ENCODE results near the gene SLC38A4.
"Not testable (repeated sequence)": the region's sequence is repeated elsewhere in the genome, so short reads cannot be mapped to it uniquely, and the experiment has no call there.

Gene SLC38A4, protein sequence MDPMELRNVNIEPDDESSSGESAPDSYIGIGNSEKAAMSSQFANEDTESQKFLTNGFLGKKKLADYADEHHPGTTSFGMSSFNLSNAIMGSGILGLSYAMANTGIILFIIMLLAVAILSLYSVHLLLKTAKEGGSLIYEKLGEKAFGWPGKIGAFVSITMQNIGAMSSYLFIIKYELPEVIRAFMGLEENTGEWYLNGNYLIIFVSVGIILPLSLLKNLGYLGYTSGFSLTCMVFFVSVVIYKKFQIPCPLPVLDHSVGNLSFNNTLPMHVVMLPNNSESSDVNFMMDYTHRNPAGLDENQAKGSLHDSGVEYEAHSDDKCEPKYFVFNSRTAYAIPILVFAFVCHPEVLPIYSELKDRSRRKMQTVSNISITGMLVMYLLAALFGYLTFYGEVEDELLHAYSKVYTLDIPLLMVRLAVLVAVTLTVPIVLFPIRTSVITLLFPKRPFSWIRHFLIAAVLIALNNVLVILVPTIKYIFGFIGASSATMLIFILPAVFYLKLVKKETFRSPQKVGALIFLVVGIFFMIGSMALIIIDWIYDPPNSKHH

DNA sequence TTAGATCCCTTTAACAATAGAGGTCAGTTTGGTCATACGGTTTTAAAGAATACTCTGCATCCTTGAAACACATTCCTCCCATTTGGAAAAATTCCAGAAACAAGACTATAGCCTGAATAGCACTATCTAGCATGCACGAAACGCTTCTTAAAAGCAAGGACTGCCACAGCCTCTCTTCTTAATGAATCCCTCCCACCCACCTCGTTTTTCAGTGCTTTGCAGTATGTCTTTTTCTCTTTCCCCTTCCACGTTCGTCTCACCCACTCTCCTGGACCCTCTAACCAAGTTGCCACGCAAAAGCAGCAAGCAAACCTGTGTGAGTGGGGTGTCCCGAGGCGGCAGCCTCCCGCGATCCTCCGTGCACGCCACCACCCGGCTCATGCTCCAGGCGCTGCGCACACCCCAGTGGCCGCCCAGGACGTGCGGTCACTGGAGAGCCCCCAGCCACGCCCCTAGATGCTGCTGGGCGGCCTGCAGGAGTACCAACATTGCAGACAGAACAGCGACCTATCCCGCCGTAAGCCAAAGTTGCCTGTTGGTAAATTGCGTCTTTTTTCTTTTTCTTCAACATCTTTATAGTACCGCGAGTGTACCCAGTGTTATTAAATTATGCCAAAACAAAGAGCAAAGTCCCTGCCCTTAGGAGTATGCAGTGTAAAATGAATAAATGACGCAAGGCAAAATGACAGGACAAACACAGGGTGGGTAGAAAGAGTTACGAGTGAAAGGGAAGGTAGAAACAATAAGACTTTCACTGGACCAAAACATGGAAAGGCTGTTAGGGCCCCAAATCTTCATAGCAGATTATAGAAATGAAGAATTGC lies at the start of gene SLC38A4:
TSS of gene SLC38A4 (minus strand) at position 407 of the 824 bp plus-strand sequence. CDS start 32,926 bp downstream, outside the sequence.
- DNase-seq: no peak

DNA sequence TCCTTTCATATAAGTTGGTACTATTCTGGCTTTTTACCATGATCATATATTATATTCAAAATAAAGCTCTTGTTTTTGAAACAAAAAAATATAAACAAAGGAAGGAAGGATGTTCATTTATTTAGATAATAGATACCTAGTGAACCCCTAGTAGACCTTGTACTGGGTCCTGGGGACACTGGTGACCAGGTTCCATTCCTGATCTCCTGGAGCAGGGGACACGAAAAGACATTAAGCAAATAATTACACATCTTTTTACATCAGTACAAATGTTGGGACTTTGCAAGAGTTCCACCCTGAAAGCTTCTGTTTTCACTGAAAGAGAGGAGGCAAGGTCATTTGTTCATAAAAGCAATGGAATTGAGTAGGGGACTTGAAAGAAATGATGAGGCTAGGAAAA lies 49.3 kb upstream of the SLC38A4 start:
- no peak for DNase-seq

DNA sequence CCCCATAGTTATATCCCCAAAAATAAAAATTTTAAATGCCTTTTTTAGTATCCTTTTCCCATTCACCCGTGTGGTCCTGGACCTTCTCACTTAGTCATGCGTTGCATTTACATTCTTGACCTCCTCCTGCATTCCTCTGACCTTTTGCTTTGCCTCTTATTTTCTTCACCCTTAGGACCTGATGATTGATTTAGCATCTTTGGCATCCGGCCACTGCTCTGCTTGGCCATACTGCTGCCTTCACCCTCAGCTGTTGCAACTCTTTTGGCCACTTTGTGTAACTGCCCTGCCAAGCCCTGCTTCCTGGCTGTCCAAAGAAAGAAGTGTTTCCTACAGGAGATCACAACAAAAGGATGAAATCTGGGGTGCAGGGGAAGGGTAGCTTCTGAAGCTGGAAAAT lies 48.8 kb upstream of the SLC38A4 start:
- DNase-seq: no peak

DNA sequence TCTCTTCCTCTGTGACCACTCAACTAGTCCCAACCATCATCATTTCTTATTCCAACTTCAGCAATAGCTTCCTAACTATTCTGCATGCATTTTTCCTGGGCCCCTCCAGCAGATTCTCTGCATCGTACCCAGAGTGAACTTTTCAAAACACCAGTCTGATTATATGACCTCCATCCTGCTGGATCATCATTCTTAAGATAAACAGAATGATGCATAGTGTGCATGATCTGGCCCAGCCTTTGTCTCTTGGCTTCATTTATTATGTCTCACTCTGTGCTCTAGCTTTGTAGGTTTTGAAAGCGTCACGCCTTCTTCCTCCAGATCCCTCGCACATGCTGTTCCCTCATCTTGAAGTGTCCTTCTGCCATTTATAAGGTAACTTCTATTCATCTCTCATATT lies 46.3 kb upstream of the SLC38A4 start:
- DNase-seq: no peak

DNA sequence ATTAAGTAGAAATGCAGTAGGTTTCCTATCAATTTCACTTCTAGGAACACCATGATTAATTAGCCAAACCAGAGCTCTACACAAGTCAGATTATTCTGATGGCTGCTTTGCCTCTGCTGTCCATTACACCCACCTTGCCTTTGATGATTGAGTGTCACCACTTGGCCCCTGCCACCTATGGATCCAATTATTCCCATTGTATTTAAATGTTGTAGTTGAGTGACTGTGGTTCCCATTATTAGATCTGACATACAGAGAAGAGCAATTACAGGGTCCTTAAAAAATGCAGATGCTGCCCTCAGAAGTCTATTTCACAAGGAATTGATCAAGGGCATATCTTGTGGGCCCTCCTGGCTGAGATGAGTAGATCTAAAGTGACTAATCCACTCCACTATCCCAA lies 39.5 kb upstream of the SLC38A4 start:
- no peak for DNase-seq

DNA sequence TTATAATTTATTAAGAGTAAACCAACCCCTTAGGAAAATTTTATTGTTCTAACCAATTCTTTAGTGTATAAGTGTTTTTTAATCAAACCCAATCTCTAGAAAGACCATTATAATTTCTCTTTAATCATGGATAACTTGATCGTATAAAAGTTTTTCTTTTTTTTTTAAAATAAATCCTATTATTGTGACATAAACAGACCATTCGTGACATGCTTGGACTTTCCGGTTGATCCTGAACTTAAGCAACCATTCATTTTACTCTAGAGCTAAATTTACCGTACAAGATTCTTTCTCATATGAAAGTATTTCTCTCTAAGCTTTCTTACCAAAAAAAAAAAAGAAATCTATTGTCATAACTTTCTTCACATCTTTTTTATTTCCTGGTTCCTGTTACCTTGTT lies 32.6 kb upstream of the SLC38A4 start:
- DNase-seq: no peak

DNA sequence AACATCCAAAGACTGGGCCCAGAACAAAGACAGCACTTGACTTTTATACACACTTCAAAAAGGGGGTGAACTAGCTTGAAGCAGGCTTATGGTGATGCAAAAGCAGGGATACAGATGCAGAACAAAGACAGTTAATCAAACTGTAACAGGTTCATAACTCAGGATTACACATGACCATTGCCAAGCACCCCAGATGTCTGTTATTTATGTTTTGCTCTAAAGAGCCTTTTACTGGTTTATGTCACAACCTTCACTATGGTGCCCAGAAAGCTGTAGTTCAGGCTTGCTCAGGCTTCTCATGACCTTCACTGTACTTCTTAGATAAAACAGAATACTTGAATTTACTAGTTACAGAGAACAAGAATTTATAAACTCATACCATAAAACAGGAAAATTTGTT lies 31.7 kb upstream of the SLC38A4 start:
- no peak for DNase-seq

DNA sequence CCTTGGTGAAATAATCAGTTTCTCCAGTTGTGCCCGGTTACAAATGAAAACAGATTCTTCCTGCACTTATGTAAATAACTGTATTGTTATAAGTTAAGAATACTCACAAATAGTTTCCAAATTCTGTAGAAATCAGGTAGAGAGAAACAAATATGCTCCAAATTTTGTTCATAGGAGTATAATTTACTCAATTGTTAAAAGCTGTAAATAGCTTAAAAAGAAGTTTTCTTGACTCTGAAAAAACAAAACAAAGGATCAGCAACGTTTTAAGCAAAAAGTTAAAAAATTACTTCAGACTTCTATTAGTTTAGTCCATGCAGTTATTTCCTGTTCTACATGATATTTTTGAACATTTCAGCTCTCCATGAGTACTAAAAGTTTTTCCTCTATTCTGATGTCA lies 30.0 kb upstream of the SLC38A4 start:
- no peak for DNase-seq

DNA sequence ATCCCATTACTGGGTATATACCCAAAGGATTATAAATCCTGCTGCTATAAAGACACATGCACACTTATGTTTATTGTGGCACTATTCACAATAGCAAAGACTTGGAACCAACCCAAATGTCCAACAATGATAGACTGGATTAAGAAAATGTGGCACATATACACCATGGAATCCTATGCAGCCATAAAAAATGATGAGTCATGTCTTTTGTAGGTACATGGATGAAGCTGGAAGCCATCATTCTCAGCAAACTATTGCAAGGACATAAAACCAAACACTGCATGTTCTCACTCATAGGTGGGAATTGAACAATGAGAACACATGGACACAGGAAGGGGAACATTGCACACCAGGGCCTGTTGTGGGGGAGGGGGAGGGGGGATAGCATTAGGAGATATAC lies 28.4 kb upstream of the SLC38A4 start:
- DNase-seq: not testable (repeated sequence)

DNA sequence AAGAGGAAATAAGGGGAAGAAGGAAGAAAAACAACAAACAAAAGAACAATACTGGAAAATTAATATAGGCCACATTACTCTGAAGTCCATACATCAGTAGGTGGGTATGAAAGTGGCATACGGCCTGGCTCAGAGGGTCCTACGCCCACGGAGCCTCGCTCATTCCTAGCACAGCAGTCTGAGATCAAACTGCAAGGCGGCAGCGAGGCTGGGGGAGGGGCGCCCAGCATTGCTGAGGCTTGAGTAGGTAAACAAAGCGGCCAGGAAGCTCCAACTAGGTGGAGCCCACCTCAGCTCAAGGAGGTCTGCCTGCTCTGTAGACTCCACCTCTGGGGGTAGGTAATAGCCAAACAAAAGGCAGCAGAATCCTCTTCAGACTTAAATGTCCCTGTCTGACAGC lies 23.0 kb upstream of the SLC38A4 start:
- DNase-seq: not testable (repeated sequence)

DNA sequence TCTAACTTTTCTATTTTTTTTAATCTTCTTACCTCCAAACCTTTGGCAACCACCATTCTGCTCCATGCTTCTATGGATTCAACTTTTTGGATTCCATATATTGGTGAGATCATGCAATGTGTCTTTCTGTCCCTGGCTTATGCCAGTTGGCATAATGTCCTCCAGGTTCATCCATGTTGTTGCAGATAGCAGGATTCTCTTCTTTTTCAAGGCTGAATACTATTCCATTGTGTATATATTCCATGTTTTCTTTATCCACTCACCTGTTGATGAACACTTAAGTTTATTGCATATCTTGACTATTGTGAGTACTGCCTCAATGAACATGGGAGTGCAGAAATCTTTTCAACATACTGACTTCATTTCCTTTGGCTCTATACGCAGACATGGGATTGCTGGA lies 21.2 kb upstream of the SLC38A4 start:
- no peak for DNase-seq

DNA sequence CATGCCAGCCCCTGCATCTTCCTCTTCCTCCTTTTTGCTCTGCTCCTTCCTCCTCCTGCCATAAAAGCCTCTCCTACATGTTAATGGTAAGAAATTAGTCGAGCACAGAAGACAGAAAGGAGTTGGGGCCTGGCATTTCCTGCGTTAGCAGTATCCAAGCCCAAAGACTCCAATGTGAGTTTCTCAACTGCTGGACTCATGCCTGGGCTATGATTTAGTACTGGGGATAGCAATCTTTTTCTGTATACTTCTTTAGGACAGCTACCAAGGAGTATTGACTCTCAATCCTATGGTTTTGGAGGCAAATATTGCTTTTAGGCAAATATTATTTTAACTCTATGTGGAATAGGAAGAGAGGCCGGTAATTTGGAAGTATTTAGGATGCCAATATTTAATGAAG lies 18.0 kb upstream of the SLC38A4 start:
- DNase-seq: no peak

DNA sequence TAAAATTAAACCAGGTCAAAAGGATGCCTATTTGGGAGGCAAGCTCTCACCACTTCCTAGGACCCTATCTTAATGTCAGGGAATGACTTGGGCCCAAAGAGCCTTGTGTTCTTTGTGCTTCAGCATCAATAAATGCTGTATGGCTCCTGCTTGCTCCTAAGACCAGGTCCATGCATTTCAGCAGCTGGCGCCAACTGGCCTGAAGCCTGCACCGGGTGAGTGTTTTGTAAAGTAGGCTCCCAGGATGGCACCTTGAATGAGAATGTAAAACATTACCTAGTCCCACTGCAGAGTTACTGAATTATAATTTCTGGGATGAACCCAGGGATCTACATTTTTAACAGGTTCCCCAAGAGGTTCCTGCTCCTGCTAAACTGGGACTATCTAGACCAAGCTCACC lies 16.1 kb upstream of the SLC38A4 start:
- DNase-seq: no peak

DNA sequence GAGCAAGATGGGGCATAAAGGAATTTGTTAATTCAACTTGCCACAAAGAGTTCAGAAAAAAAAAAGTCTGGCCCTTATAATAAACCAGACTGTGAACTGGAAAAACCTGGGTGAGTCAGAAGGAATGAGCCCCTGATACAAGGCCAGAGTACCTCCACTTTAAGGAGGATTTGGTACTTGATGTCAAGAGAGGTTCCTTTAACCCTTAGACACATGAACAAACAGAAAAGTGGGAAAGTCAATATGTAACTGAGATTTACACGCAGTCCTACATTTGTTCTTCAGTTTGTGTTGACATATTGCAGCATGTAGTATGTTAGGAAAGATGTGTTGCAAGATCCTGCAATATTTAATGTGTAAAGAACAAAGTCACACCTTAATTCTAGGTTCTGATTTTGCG lies 14.2 kb upstream of the SLC38A4 start:
- no peak for DNase-seq

DNA sequence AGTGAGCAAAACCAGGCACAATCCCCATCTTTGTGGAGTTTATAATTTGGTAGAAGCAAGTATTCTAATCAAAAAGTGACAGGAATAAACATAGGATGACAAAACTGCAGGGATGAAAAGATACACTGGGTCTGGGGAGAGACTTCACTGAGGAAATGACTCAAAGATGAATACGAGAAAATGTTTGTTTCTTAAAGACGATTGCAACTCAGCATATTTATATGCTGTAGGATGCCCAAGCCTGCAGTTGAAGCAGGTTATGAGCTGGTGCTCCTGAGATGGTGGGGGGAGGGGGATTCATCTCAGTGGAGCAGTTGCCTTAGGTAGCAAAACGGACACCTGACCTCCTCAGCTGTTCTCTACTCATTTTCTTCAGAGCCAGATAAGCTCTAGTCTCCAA lies 13.4 kb upstream of the SLC38A4 start:
- DNase-seq: no peak

DNA sequence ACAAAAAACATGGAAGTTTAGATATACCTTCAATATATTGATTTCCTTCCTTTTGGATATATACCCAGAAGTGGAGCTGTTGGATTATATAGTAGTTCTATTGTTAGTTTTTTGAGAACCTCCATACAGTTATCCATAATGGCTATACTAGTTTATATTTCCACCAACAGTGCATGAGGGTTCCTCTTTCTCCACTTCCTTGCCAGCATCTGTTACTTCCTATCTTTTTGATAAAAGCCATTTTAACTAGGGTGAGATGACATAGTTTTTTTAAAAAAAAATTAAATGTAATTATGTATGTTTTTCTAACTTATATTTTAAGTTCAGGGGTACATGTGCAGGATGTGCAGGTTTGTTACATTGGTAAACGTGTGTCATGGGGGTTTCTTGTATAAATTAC lies 10.0 kb upstream of the SLC38A4 start:
- no peak for DNase-seq

DNA sequence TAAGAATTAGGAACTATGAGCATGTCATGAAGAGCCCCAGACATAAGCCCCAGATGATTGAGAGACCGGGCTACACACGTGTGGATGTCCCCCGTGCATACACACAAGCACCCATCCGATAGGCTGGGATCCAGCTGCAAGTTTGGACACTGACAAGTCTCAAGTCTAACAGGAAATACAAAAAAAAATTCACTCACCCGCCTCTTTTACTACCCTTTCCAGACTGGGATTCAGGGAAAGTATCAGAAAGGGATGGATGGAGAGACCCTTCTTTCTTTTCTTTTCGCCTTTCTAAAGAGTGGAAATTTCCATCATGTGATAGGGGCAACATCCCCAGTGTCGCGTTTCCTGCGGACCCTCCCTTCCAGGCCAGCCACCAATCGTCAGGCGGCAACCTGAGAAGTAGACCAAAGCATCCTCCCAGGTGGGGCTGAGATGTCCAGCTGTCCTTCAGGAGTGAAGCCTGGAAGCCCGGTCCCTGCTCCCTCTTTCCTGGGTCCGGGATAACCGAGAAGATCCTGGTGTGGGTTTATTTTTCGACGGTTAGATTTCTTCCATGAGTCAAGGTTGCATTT lies 6.4 kb upstream of the SLC38A4 start:
- DNase-seq: no peak

DNA sequence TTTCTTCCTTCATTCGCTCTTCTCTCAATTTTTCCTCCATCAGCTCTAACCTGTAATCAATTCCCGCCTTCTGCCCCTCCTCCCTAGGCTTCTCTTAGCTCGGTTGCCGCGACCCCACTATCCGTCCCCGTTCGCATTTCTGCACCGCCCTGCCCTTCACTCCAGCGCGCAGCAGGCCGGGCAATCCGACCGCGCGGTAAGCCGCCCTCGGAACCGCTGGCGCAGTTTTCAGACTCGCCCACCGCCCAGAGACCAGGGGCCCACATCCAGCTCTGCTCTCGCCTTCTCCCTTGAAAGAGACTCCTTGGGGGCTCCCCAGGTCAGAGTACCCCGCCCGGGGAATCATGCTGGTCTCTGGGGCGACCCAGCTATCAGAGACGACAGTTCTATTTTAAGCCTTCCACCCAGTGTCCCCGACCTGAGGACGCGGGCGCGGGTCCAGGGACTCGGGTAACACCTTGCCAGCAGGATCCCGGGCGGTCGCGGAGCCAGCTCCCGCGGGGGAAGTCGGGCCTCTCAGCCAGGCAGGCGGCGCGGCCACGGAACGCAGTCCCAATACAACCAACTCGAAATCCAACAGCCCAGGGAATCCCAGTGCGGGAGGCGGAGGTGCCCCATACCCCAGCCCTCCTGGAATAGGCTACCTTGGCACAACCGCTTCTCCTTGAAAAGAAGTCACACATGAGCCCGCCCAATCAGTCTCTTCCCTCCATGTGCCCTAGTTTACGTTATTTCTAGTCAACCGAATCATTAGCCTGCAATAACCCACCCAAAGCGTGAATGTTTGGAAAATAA lies 5.7 kb upstream of the SLC38A4 start:
- DNase-seq: no peak

DNA sequence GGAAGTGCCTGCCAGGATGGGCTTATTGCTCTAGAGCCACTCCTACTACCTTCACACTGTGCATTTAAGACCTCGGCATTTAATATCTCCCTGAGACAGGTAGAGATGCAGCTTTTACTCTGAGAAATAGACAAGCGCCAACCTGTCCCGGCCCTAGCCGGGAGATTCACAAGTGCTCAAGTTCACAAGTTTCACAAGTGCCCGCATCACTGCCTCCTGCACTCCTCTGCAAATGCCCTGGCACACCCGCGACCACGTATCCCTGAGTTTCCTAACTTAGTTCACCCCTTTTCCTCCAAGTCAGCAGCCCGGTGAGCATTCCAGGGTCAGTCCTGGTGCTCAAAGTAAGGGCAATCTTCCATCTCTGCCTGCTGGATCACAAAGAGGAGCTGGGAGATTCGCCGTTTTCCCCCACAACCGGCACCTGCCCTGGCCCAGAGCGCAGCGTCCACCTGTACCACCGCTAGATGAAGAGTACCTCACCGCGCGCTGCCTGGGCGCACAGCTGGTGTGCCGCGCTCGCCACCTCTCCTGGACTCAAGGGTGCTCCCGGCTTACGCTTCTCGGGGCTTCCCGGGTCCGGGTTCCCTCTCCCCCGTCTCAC lies 5.0 kb upstream of the SLC38A4 start:
- no peak for DNase-seq

DNA sequence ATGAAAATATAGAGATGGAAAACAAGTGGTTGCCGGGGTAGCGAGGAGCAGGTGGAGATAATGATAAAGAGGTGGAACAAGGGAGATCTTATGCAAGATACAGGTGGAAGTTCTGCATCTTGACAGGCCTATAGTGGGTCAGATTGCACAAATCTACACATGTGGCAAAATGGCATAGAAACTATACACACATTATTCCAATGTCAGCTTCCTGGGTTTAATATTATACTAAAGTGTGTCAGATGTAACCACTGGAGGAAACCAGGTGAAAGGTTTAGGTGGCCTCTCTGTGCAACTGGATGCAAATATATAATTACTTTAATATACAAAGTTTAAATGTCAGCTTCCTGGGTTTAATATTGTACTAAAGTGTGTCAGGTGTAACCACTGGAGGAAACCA lies 1.1 kb downstream of the SLC38A4 start:
- no peak for DNase-seq

DNA sequence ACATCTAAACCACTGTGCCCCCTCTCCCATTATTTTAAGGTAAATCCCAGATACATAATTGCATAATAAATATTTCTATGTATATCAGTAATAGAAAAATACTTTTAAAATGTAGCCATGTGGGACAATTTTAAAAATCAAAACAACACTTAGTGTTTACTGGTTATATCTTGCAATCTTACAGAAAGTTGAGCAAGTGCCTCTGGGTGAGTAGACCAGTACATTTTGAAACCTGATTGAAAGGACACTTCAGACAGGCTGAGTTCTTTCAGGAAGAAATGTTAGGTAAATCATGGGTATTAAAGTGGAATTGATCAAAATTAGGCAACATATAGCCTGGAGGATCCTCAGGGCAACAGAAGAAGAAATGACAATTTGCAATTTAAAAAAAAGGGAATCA lies 7.2 kb downstream of the SLC38A4 start:
- no peak for DNase-seq

DNA sequence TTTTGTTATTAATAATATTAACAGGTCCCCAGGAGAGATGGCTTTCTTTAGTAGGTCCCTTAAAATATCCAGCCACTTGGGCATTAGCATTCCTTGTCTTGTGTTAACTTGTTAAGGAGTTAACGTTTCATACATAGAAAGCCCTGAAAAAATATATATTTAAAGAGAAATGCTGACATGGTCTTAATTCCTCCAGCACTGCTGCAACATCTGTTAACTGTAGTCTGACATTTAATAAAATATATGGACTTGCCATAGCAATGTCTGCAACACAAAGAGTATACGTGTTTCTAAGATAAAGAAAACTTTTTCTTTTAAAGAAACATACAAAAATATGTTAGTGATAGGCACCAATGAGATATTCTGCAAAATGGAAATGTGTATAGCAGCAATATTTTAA lies 10.0 kb downstream of the SLC38A4 start:
- no peak for DNase-seq

Data from activated T-cell treated with anti-CD3 and anti-CD28 coated beads for 4 hours (primary cell).